AG04450 (cell line): ENCODE results near the gene ZC3H18. TPM values are rescaled to one million over a fixed set of nuclear protein-coding genes. Genes with fewer than 3 reads are reported as not detected.
A peak's percentile ranks its signal among the peaks of the same experiment; 100 is the strongest.

Experiments
- CTCF ChIA-PET: fragments of 300-600, 350-600 bp; formaldehyde crosslinking; extraction: SDS; loops from one replicate; lab custom pipeline; 2022; ENCODE audit warnings: antibody characterized with exemption, inconsistent platforms; lab: Charles Lee
- POLR2A ChIA-PET: fragments of 350-600 bp; formaldehyde crosslinking; extraction: SDS; loops from one replicate; lab custom pipeline; 2021; ENCODE audit warnings: antibody characterized with exemption, inconsistent platforms; lab: Yijun Ruan, JAX
- DNase-seq: peaks from one replicate; pipeline ENCODE4 v3.0.0-alpha.2; 2011; ENCODE audit warnings: low read depth, low spot score
- H3K27ac ChIP-seq: one replicate; pipeline ENCODE4 v1.5.1; 2012; ENCODE audit warnings: low read depth, low read length, control low read depth
- H3K27me3 ChIP-seq: one replicate; pipeline ENCODE4 v1.6.0; 2012; ENCODE audit warnings: low read length; ENCODE audit not compliant: control insufficient read depth, insufficient read depth
- H3K4me3 ChIP-seq: 2 replicates; pipeline ENCODE4 v1.5.1; 2011; ENCODE audit warnings: mild to moderate bottlenecking, low read depth, low read length, control low read depth
- H3K9me3 ChIP-seq: 2 replicates; pipeline ENCODE4 v1.5.1; 2012; ENCODE audit warnings: low read length; ENCODE audit not compliant: control insufficient read depth, insufficient read depth
- polyA plus RNA-seq: library from polyadenylated mRNA; depleted of rRNA; stranded (reverse); fragments of >200 nt; gene quantifications from 2 replicates; pipeline ENCODE4 v1.2.3, GENCODE V29; 2011; rRNA removed
- TF ChIP-seq, protein P1 (sequence below): IDR thresholded peaks from 2 replicates; pipeline ENCODE4 v1.5.1; 2011; ENCODE audit warnings: low read depth, low read length, control low read depth, inconsistent platforms

Gene ZC3H18
- polyA plus RNA-seq, 1 experiment: 10.1 TPM

DNA sequence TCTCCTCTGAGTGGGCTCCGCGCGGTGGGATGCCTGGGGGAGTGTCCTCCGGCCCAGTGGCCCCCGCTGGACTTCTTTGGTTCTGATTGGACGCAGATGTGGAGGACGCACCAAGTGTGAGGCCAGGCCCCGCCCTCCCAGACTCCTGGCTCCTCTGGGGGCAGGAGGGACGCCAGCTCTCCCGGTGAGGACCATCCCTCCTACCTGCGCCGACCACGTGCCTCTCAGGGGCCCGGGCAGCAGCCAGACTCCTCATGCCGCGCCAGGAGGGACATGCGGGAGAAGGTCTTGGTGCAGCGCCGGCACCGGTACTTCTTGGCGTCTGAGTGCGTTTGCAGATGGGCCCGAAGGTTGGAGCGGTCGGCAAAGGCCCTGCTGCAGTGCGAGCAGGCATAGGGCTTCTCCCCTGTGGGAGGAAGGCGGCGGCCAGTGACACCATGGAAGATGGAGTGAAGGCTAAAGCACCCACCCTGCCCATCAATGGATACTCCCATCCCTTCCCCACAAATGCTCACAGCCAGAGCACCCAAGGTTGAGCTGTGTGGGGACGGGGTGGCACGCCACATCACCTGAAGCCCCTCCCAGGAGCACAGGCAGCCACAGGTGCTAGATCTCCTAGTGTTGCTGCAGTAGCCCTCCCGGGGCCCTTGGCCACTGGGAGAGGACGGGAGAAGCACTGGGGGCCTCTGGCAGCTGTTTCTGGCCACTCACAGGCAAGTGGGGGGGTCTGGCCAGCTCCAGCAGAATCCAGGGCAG, 108.2 kb downstream of the ZC3H18 start:
- ChIA-PET POLR2A (no interaction called here), CTCF (no interaction called here)
- Histone ChIP-seq H3K4me3 (no peak overlapping the region), H3K27me3 (peaks cover 6% of the 10 kb centered on the region), H3K27ac (no peak overlapping the region), H3K9me3 (no peaks in the 10 kb centered on the region; the same call in 1 of the 2 replicates)
- DNase-seq: no peak
- TF ChIP-seq, protein P1, sequence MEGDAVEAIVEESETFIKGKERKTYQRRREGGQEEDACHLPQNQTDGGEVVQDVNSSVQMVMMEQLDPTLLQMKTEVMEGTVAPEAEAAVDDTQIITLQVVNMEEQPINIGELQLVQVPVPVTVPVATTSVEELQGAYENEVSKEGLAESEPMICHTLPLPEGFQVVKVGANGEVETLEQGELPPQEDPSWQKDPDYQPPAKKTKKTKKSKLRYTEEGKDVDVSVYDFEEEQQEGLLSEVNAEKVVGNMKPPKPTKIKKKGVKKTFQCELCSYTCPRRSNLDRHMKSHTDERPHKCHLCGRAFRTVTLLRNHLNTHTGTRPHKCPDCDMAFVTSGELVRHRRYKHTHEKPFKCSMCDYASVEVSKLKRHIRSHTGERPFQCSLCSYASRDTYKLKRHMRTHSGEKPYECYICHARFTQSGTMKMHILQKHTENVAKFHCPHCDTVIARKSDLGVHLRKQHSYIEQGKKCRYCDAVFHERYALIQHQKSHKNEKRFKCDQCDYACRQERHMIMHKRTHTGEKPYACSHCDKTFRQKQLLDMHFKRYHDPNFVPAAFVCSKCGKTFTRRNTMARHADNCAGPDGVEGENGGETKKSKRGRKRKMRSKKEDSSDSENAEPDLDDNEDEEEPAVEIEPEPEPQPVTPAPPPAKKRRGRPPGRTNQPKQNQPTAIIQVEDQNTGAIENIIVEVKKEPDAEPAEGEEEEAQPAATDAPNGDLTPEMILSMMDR: no peak

DNA sequence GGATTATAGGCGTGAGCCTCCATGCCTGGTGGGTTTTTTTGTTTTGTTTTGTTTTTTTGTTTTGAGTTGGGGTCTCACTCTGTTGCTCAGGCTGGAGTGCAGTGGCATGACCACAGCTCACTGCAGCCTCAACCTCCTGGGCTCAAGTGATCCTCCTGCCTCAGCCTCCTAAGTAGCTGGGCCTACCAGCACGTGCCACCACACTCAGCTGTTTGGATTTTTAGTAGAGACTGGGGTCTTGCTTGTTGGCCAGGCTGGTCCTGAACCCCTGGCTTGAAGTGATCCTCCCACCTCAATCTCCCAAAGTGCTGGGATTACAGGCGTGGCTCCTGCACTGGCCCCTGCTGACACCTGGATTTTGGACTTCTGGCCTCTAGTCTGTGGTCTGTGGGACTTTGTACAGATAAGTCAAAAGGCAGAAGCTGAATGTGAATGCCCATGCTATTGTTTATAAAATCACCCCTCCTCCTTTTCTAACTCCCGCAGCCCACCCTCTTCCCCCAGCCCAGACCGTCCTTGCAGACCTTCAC, 110.4 kb downstream of the ZC3H18 start:
- CTCF ChIA-PET: interaction anchor here (0.6 kb wide), 2 partner anchors 9 to 59 kb away, joined by 3 to 4 read pairs; no protein-coding TSS in a partner anchor
- no peaks in the 10 kb centered on the region; the same call in 1 of the 2 replicates for H3K9me3 ChIP-seq
- POLR2A ChIA-PET: interaction anchor here (0.7 kb wide), 1 partner anchor 18 kb away, joined by 10 read pairs; the partner anchor contains the start of gene MVD
- no peak overlapping the region for H3K4me3 ChIP-seq
- DNase-seq: no peak
- TF ChIP-seq, protein P1: no peak
- no peak overlapping the region for H3K27ac ChIP-seq
- H3K27me3 ChIP-seq: peaks cover 6% of the 10 kb centered on the region

DNA sequence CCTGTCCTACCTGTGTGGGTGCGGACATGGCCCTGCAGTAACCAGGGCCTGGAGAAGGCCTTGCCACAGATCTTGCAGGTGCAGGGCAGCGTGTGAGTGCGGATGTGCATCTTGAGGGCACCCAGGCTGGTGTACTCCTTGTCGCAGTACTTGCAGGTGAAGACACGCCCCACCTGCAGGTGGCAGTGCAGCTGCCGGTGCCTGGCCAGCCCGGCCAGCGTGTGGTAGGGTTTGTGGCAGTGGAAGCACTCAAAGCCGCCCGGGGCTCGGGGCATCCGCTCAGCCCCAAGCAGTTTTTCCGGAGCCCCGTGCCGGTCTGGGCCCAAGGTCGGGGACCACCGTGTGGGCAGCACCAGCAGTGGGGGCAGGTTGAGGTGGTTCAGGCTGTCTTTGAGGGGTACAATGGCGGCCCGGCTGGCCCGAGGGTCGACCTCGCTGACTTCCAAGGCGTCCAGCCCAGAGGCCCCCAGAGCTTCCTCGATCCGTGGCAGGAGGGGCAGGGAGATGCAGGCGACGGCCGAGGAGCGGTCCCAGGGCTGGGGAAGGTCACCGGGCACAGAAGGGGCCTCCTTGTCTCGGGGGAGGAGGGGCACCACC, 111.0 kb downstream of the ZC3H18 start:
- ChIA-PET POLR2A (interaction anchor here (0.8 kb wide), 1 partner anchor 18 kb away, joined by 3 read pairs; the partner anchor contains the start of gene MVD), CTCF (no interaction called here)
- DNase-seq: no peak
- no peaks in the 10 kb centered on the region; the same call in 1 of the 2 replicates for H3K9me3 ChIP-seq
- no peak overlapping the region for H3K4me3 ChIP-seq
- TF ChIP-seq, protein P1: peak; percentile 11; the same call in 1 of the 2 replicates
- peaks cover 8% of the 10 kb centered on the region for H3K27me3 ChIP-seq
- H3K27ac ChIP-seq: no peak overlapping the region

Other genes with a start within 250 kb of the ZC3H18 start
- gene ZNF469, start 187.4 kb upstream of the ZC3H18 start, polyA plus RNA-seq: 2.2 and 3.7 TPM in 2 replicates
- gene ZFPM1, start 117.1 kb upstream of the ZC3H18 start, polyA plus RNA-seq: 0.20 TPM in 2 replicates
- gene IL17C, start 68.2 kb downstream of the ZC3H18 start, polyA plus RNA-seq: not detected in 2 replicates
- 53.6 and 99.8 TPM in 2 replicates for gene CYBA, start 80.7 kb downstream of the ZC3H18 start, polyA plus RNA-seq
- 9.1 and 13.5 TPM in 2 replicates for gene MVD, start 92.7 kb downstream of the ZC3H18 start, polyA plus RNA-seq
- gene SNAI3, start 116.1 kb downstream of the ZC3H18 start, polyA plus RNA-seq: 0.04 and 0.06 TPM in 2 replicates
- gene RNF166, start 136.0 kb downstream of the ZC3H18 start, polyA plus RNA-seq: 6.8 and 9.0 TPM in 2 replicates
- gene CTU2, start 136.1 kb downstream of the ZC3H18 start, polyA plus RNA-seq: 6.5 and 8.7 TPM in 2 replicates
- 47.0 and 72.7 TPM in 2 replicates for gene PIEZO1, start 214.8 kb downstream of the ZC3H18 start, polyA plus RNA-seq
- 1.2 and 2.4 TPM in 2 replicates for gene CDT1, start 233.4 kb downstream of the ZC3H18 start, polyA plus RNA-seq
- 66.8 and 107 TPM in 2 replicates for gene APRT, start 241.5 kb downstream of the ZC3H18 start, polyA plus RNA-seq